WI38 (cell line): ENCODE data around the gene VCL.
"Not testable (repeated sequence)": the region's sequence is repeated elsewhere in the genome, so short reads cannot be mapped to it uniquely, and the experiment has no call there.

Source experiments
- H3K4me3 ChIP-seq: 2 replicates; pipeline ENCODE4 v1.5.1; 2011; ENCODE audit warnings: low read depth, mild to moderate bottlenecking, control low read depth, low read length
- CTCF ChIP-seq: IDR thresholded peaks from 2 replicates; pipeline ENCODE4 v1.5.1; 2012; ENCODE audit warnings: low read depth, mild to moderate bottlenecking, control low read depth, low read length

Gene VCL

GRCh38 chr10:74024600-74024999 is 26.7 kb downstream of the VCL start:
- no peak overlapping the region for H3K4me3 ChIP-seq
- TF ChIP-seq CTCF, result no peak

- no peak for TF ChIP-seq CTCF
- H3K4me3 ChIP-seq, result no peak overlapping the region
Observed at GRCh38 chr10:74025380-74025978, 27.6 kb downstream of the VCL start.

- no peak overlapping the region for H3K4me3 ChIP-seq
- TF ChIP-seq CTCF, result no peak; the same call in 1 of the 2 replicates
Observed at GRCh38 chr10:74026428-74027015, 28.6 kb downstream of the VCL start.

- no peak overlapping the region for H3K4me3 ChIP-seq
- TF ChIP-seq CTCF, result no peak
Observed at GRCh38 chr10:74027702-74028101, 29.8 kb downstream of the VCL start.

- H3K4me3 ChIP-seq, result no peak overlapping the region
- no peak for TF ChIP-seq CTCF
Observed at GRCh38 chr10:74029943-74030342, 32.0 kb downstream of the VCL start.

GRCh38 chr10:74032208-74032607 is 34.3 kb downstream of the VCL start:
- H3K4me3 ChIP-seq, result not testable (repeated sequence)

- TF ChIP-seq CTCF, result no peak
- H3K4me3 ChIP-seq, result no peak overlapping the region
Observed at GRCh38 chr10:74032900-74033655, 35.2 kb downstream of the VCL start.
